HepG2 (cell line): ENCODE results near the gene NIT2. TPM values are rescaled to one million over a fixed set of nuclear protein-coding genes. Genes with fewer than 3 reads are reported as not detected.

ENCODE experiments used
- ESRRA ChIP-seq: sonication (generic); formaldehyde crosslinking; IDR thresholded peaks from 2 replicates; pipeline ENCODE4 v1.5.1; 2020; ENCODE audit warnings: mild to moderate bottlenecking, low read depth, missing genetic modification reagents
- FOXA3 ChIP-seq: IDR thresholded peaks from 2 replicates; pipeline ENCODE4 v1.6.1; 2016; ENCODE audit warnings: missing genetic modification reagents, missing compliant biosample characterization
- FOXO1 ChIP-seq: sonication (generic); formaldehyde crosslinking; IDR thresholded peaks from 2 replicates; pipeline ENCODE4 v1.4.0; 2020; ENCODE audit warnings: missing genetic modification reagents
- KLF9 ChIP-seq: IDR thresholded peaks from 2 replicates; pipeline ENCODE4 v1.6.1; 2016; ENCODE audit warnings: low read depth
- NFE2 ChIP-seq: sonication (generic); formaldehyde crosslinking; IDR thresholded peaks from 2 replicates; pipeline ENCODE4 v1.4.0; 2020; ENCODE audit warnings: missing genetic modification reagents
- NFRKB ChIP-seq: fragments of 450-650 bp; IDR thresholded peaks from 2 replicates; pipeline ENCODE4 v1.6.1; 2017
- NPAS2 ChIP-seq: sonication (generic); formaldehyde crosslinking; IDR thresholded peaks from 2 replicates; pipeline ENCODE4 v1.8.0; 2022; ENCODE audit warnings: mild to moderate bottlenecking, missing genetic modification reagents, borderline replicate concordance
- RCOR2 ChIP-seq: IDR thresholded peaks from 2 replicates; pipeline ENCODE4 v1.6.1; 2016; ENCODE audit warnings: missing biosample characterization, missing genetic modification reagents
- SALL2 ChIP-seq: sonication (generic); formaldehyde crosslinking; IDR thresholded peaks from 2 replicates; pipeline ENCODE4 v1.8.1; 2023; ENCODE audit warnings: mild to moderate bottlenecking, missing genetic modification reagents, inconsistent platforms
- SAP130 ChIP-seq: IDR thresholded peaks from 2 replicates; pipeline ENCODE4 v1.6.1; 2016; ENCODE audit warnings: low read depth
- STAG1 ChIP-seq: sonication (generic); formaldehyde crosslinking; IDR thresholded peaks from 2 replicates; pipeline ENCODE4 v1.4.0; 2020; ENCODE audit warnings: missing genetic modification reagents
- TMF1 ChIP-seq: sonication (generic); formaldehyde crosslinking; IDR thresholded peaks from 2 replicates; pipeline ENCODE4 v1.8.1; 2022; ENCODE audit warnings: low read depth, missing genetic modification reagents
- TSC22D2 ChIP-seq: sonication (generic); formaldehyde crosslinking; IDR thresholded peaks from 2 replicates; pipeline ENCODE4 v1.5.1; 2020; ENCODE audit warnings: missing genetic modification reagents, mild to moderate bottlenecking, borderline replicate concordance
- ZNF468 ChIP-seq: sonication (generic); formaldehyde crosslinking; IDR thresholded peaks from 2 replicates; pipeline ENCODE4 v1.8.0; 2022; ENCODE audit warnings: mild to moderate bottlenecking, moderate library complexity, missing genetic modification reagents
- ZNF546 ChIP-seq: sonication (generic); formaldehyde crosslinking; conservative IDR thresholded peaks from 2 replicates; pipeline ENCODE4 v1.8.1; 2023; ENCODE audit warnings: mild to moderate bottlenecking, missing genetic modification reagents
- ZNF839 ChIP-seq: sonication (generic); formaldehyde crosslinking; IDR thresholded peaks from 2 replicates; pipeline ENCODE4 v1.4.0; 2020; ENCODE audit warnings: missing genetic modification reagents, mild to moderate bottlenecking, borderline replicate concordance
- ZSCAN31 ChIP-seq: sonication (generic); formaldehyde crosslinking; IDR thresholded peaks from 2 replicates; pipeline ENCODE4 v1.5.0; 2020; ENCODE audit warnings: low read depth, mild to moderate bottlenecking, missing genetic modification reagents
- polyA plus RNA-seq, 8 experiments: library from polyadenylated mRNA; depleted of rRNA in 3 of 8; stranded (reverse) in 7 of 8; unstranded in 1 of 8; fragments of >200 nt; fragmentation: Illumina TruSeq in 4 of 8; extraction: Trizol in 4 of 8; gene quantifications; 2 replicates each; pipeline versions ENCODE4 v1.2.1 to v1.2.3, GENCODE V29; 2011 to 2016; ENCODE audit warnings: low read depth in 4 of 8, missing spikeins in 1 of 8, mixed read lengths in 1 of 8; ENCODE audit not compliant: insufficient read depth in 1 of 8
- total RNA-seq, 5 experiments: library from RNA; depleted of rRNA; stranded (reverse); fragments of >200 nt; fragmentation: Illumina TruSeq; extraction: Trizol; gene quantifications; 2 replicates each; pipeline ENCODE4 v1.2.3, GENCODE V29; 2016; ENCODE audit warnings: low read depth in 1 of 5
- TF ChIP-seq, protein P1 (sequence below): sonication (generic); formaldehyde crosslinking; IDR thresholded peaks from 2 replicates; pipeline ENCODE4 v1.5.0; 2020; ENCODE audit warnings: missing genetic modification reagents
- TF ChIP-seq, protein P2 (sequence below): sonication (generic); formaldehyde crosslinking; IDR thresholded peaks from 2 replicates; pipeline ENCODE4 v1.5.0; 2020; ENCODE audit warnings: mild to moderate bottlenecking, missing genetic modification reagents
- TF ChIP-seq, protein P3 (sequence below): sonication (generic); formaldehyde crosslinking; IDR thresholded peaks from 2 replicates; pipeline ENCODE4 v1.5.1; 2020; ENCODE audit warnings: missing genetic modification reagents, mild to moderate bottlenecking, borderline replicate concordance
- TF ChIP-seq, protein P4 (sequence below): sonication (generic); formaldehyde crosslinking; IDR thresholded peaks from 2 replicates; pipeline ENCODE4 v1.5.1; 2020; ENCODE audit warnings: mild to moderate bottlenecking, missing genetic modification reagents

Gene NIT2
- total and polyA plus RNA-seq, 2 of the 13 experiments (the other 11 are each of a cell fraction or from before 2014, with no cell fraction given), result 43.4 to 49.1 TPM

DNA sequence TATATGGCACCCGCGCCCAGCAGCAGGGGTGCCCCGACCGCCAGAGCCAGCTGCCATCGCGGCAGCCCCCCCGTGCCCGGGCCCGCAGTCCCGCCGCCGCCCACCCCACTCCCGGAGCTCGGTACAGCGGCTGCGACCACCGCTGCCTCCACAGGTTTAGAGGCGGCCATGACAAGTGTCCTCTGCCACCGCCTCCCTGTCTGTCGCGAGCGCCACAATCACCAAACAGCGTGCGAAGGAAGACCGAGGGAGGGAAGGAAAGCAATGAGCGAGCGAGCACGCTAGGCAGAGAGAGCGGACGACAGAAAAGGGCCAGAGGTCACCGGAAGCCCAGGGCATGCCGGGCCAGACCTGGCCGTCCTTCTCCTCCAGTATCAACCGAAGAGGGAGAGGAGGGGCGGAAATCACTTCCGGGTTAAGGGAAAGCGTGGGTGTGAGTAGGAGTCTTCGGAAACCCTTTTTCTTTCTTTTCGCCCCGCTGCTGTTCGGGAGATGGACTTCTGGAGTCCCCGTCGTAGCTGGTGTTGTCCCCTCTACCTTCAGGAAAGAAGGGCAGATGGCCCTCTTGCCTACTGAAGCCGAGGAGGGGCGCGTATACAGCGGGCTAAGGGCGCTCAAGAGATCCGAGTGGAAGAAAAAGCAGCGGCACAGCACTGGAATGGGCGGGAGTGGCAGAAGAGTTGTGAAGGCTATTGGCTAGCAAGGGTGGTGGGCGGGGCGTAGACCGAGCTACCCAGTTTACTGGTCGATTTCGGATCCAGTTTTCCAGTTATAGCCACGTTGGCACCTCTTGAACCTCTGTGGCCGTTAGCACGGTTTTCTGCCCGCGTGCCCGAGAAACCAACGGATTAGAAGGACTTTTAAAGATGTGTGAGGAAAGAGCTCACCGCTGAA, 66.5 kb downstream of the NIT2 start, which contains the start of the genes LNP1 and TOMM70 (continued):
- TF ChIP-seq TSC22D2 (CRISPR knock-in tag) (peak; percentile 64; the same call in 1 of the 2 replicates), STAG1 (CRISPR knock-in tag) (peak; percentile 2; the same call in 1 of the 2 replicates), ZNF468 (CRISPR knock-in tag) (no peak), TMF1 (no peak; the same call in 1 of the 2 replicates), RCOR2 (no peak), NFE2 (CRISPR knock-in tag) (no peak; the same call in 1 of the 2 replicates), ESRRA (CRISPR knock-in tag) (peak; percentile 85; the same call in 1 of the 2 replicates), NPAS2 (no peak), KLF9 (peak; percentile 96), SALL2 (CRISPR knock-in tag) (peak; percentile 60), ZNF839 (CRISPR knock-in tag) (no peak), NFRKB (no peak), FOXA3 (CRISPR knock-in tag) (no peak), ZNF546 (peak; percentile 39; the same call in 1 of the 2 replicates), SAP130 (CRISPR knock-in tag) (peak; percentile 94), FOXO1 (peak; percentile 17; the same call in 1 of the 2 replicates), ZSCAN31 (CRISPR knock-in tag) (no peak; the same call in 1 of the 2 replicates)
- TF ChIP-seq, protein P1, sequence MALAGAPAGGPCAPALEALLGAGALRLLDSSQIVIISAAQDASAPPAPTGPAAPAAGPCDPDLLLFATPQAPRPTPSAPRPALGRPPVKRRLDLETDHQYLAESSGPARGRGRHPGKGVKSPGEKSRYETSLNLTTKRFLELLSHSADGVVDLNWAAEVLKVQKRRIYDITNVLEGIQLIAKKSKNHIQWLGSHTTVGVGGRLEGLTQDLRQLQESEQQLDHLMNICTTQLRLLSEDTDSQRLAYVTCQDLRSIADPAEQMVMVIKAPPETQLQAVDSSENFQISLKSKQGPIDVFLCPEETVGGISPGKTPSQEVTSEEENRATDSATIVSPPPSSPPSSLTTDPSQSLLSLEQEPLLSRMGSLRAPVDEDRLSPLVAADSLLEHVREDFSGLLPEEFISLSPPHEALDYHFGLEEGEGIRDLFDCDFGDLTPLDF (CRISPR knock-in tag), result peak; percentile 69
- TF ChIP-seq, protein P2, sequence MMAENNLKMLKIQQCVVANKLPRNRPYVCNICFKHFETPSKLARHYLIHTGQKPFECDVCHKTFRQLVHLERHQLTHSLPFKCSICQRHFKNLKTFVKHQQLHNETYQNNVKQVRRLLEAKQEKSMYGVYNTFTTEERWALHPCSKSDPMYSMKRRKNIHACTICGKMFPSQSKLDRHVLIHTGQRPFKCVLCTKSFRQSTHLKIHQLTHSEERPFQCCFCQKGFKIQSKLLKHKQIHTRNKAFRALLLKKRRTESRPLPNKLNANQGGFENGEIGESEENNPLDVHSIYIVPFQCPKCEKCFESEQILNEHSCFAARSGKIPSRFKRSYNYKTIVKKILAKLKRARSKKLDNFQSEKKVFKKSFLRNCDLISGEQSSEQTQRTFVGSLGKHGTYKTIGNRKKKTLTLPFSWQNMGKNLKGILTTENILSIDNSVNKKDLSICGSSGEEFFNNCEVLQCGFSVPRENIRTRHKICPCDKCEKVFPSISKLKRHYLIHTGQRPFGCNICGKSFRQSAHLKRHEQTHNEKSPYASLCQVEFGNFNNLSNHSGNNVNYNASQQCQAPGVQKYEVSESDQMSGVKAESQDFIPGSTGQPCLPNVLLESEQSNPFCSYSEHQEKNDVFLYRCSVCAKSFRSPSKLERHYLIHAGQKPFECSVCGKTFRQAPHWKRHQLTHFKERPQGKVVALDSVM (CRISPR knock-in tag), result peak; percentile 24; the same call in 1 of the 2 replicates
- TF ChIP-seq, protein P3, sequence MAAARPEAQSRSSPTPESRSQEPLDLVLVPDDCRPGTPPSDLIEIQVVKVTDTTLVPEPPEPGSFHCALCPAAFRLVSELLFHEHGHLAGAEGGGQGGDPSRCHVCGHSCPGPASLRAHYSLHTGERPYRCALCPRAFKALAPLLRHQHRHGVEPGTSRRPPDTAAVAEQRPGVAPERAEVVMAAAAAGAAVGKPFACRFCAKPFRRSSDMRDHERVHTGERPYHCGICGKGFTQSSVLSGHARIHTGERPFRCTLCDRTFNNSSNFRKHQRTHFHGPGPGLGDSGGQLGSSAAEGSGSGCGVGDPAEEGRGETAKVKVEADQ (CRISPR knock-in tag), result peak; percentile 94
- TF ChIP-seq, protein P4, sequence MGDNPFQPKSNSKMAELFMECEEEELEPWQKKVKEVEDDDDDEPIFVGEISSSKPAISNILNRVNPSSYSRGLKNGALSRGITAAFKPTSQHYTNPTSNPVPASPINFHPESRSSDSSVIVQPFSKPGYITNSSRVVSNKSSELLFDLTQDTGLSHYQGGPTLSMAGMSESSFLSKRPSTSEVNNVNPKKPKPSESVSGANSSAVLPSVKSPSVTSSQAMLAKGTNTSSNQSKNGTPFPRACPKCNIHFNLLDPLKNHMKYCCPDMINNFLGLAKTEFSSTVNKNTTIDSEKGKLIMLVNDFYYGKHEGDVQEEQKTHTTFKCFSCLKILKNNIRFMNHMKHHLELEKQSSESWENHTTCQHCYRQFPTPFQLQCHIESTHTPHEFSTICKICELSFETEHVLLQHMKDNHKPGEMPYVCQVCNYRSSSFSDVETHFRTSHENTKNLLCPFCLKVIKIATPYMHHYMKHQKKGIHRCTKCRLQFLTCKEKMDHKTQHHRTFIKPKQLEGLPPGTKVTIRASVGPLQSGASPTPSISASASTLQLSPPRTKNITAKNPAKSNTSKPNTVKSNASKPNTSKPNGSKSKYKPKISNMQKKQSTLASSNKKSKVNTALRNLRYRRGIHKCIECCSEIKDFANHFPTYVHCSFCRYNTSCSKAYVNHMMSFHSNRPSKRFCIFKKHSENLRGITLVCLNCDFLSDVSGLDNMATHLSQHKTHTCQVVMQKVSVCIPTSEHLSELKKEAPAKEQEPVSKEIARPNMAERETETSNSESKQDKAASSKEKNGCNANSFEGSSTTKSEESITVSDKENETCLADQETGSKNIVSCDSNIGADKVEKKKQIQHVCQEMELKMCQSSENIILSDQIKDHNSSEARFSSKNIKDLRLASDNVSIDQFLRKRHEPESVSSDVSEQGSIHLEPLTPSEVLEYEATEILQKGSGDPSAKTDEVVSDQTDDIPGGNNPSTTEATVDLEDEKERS (CRISPR knock-in tag), result no peak
